GM21528 (cell line): ENCODE data around the gene EFCAB3.
"Not testable (repeated sequence)": the region's sequence is repeated elsewhere in the genome, so short reads cannot be mapped to it uniquely, and the experiment has no call there.

ENCODE experiments used
- ATAC-seq: cut with Tn5 transposase; IDR thresholded peaks from one replicate; pipeline ENCODE4 v1.9.1; 2021; ENCODE audit warnings: mild to moderate bottlenecking, moderate library complexity; ENCODE audit not compliant: unreplicated experiment, low FRiP score

The EFCAB3 gene

DNA sequence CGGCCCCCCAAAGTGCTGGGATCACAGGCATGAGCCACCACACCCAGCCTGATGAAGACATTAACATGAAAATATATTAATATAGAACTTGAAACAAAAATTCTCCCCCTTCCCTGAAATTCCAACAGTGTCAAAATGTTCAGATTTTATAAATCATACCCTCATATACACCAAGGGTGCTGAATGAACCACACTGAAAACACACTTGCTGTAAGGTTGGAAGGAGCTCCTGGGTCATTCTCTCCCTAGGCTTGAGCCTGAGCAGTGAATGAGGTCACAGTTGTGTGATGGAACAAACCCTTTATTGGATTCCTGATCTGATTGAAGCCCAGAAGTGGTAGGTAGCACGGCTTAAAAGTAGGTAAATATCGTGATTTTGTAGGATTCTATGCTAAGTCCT is at the start of gene EFCAB3:
TSS of gene EFCAB3 (plus strand) at position 301 of the 400 bp plus-strand sequence. CDS start 2,427 bp downstream, outside the sequence.
- ATAC-seq: no peak

DNA sequence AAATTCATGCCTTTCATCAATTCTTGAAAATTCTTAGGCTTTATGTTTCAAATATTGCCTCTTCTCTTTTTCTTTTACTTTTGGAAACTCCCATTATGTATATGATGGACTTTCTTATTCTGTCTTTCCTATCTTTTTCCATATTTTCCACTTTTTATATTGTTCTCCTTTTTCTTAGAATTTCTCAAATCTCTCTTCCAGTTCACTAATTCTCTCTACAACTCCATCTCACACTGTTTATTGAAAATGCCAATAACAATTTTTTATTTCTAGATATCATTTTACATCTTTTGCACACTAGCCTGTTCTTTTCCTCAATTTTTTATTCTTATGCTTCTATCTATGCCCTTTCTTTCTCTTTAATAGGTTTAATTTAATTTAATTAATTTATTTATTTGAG is 43.8 kb upstream of the EFCAB3 start:
- no peak for ATAC-seq

DNA sequence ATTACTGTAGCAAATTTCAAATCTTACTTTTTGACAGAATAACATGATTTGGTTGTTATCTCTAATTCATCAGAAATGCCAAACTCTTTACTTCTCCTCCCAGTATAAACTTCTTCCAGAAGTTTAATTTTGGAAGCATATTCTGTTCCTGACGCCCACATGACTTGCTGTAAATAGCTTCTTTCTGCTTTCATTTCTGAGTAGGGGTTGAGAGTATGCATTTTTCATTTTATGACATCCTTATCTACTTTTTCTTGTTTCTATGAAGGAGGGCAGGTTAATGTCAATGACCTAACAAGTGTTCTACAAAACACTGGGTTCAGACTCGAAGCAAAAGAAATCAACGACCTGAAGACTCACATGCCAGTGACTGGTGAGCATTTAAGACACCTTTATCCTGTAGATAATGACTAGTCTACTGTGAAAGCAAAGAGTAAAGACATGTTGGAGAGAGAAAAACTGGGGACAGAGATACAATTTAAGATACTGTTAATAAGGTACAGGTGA is 36.5 kb upstream of the EFCAB3 start:
- ATAC-seq: no peak

DNA sequence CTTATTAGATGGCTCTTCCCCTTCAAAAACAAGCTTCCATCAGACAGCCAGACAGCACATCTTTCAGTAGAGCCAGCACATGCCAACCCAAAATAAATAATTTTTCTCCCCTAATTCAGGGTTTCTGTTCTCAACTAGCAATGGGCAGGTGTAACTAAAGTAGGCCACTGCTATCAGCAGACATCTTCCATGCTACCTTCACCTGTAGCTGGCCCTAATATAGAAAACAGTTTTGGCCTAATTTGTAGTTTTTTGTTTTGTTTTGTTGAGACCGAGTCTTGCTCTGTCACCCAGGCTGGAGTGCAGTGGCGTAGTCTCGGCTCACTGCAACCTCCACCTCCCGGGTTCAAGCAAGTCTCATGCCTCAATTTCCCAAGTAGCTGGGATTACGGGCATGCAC is 29.2 kb upstream of the EFCAB3 start:
- no peak for ATAC-seq

DNA sequence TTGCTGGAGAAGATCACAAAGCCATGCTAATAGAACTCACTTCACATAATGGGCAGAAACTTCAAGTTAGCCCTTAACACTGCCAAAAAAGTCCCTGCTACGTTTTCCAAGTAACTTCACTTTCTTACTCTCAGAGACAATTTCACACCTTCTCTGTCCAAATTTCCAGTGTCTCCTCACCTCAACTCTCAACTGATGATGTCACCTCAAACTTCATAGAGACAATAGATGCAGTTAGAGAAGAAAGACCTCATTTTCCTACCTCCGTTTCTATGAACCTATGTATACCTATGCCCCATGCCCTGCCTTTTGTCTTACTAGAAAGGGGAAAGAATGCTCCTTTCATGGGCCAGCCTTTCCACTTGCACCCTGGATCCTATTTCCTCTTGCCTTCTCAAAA is 14.2 kb upstream of the EFCAB3 start:
- no peak for ATAC-seq

DNA sequence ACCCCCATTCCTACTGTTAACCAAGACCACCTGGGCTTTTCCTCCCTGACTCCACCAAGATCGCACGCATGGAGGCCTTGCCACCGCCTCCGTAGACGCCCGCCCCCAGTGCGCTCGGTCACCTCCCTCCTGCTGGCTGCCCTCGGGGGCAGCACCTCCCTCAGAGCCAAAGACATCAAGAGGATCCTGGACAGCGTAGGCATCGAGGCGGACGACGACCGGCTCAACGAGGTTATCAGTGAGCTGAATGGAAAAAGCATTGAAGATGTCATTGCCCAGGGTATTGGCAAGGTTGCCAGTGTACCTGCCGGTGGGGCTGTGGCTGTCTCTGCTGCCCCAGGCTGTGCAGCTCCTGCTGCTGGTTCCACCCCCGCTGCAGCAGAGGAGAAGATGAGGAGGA is 1.2 kb downstream of the EFCAB3 start:
- no peak for ATAC-seq

DNA sequence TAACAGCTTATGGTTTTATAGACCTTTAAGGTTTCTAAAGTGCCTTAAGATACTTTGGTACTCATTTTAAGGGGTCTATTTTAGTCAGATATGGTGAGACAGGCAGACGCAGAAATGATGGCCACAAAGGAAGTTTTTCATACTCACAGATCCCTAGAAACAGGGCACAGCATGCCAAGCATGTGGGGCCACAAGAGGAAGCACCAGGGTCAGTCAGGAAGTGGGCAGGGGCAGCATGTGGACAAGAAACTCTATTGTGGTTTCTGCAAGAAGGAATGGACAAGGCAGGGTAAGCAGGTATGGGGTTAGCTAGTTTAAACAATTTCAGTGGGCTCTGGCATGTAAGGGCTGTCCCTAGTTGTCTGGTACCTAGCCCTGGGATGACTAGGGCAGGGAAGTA is 8.5 kb downstream of the EFCAB3 start:
- ATAC-seq: no peak

DNA sequence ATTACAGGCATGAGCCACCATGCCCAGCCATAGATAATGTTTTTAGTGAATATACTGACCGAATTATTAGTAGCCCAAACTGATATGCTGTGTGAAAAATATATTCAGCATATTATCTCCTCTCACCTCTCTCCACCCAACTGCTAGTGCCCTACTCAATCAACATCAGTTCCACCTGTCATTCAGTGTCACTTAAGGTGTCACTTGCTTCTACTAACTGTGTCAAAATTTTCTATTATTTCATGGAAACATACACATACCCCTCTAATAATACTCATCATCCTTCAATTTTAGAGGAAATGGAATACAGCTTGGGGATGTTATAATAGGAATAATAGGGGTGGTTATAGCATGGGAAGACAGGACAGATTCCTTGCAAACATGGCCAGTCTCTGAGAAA is 12.6 kb downstream of the EFCAB3 start:
- no peak for ATAC-seq

DNA sequence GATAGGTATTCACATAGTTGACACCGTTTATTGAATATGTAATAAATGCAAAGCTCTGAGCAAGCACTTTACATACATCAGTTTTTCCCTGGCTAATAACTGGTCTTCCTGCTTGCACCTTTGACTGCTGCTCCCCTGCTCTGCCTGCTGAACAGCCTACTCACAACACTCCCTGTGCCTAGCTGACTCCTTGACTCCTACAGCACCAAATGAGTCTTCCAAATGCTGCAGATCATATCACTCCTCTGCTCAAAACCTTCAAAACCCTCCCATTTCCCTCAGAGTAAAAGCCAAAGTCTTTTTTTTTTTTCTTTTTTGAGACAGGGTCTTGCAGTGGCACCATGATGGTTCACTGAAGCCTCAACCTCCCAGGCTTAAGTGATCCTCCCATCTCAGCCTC is 18.5 kb downstream of the EFCAB3 start:
- no peak for ATAC-seq

DNA sequence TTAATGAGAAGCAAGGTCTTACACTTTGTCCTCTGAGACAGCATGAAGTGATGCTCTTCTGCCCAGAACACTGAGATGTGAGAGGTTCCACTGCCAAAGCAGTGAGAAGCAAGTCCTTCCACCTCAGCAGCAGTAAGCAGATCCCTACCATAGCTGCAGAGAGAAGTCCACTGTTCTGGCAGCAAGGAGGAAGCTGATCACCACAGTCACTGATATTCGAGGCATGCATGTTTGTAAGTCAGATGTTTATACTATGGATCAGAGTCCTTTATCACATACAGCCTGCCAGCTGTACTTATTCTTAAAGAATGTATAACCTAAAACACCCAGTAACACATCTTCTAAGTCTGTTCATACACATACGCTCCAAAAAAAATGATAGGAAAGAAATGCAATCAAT is 25.1 kb downstream of the EFCAB3 start:
- no peak for ATAC-seq

DNA sequence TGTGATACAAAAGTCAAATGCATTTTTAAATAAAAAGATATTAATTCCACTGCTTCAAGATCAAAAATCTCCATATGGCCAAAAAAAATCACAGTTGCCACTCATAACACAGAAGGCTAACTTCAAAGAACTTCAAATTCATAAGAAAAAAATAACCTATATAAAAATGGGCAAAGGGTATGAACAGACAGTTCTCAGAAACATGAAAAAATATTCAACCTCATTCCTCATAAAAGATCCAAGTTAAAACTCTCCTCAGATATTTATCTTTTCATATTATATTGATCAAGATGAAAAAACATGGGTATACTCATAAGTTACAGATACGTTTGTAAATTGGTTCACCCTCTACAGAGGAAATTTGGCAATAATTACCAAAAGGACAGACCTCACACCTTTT is 32.7 kb downstream of the EFCAB3 start:
- ATAC-seq: not testable (repeated sequence)

DNA sequence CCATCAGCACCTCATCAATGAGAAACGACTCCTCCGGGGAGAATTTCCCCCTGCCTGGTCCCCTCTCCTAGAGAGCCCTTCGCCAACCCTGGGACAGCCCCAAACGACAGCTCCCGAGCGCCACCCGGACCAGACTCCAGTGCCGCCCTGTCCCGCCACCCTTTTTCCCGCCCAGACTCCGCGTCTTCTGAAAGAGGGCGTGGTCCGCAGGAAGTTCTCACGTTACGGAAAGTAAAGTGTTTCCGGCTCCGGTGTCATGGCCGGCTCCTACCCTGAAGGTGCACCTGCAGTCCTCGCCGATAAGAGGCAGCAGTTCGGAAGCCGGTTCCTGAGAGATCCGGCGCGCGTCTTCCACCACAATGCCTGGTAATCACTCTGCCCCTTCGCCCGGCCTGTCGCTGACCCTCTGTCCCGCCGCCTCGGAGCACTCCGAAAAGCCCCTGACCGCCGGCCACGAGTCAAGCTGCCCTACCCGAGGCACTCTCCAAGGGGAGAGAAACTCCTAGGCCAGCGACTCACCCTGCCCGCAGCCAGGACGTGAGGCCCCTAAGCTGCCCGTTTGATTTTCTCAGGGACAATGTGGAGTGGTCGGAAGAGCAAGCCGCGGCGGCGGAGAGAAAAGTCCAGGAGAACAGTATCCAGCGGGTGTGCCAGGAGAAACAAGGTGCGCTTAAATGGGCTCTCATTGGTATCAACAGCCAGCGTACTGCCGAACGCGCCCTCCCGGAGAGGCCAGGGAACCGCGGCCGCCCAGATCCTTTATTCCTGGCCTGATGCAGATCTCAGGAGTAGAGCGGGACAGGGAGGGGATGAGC is 43.5 kb downstream of the EFCAB3 start, which contains the start of gene METTL2A:
TSS of gene METTL2A (plus strand) at position 251 of the 815 bp plus-strand sequence. CDS start at position 257, 6 bp downstream.
- ATAC-seq: peak; percentile 93

DNA sequence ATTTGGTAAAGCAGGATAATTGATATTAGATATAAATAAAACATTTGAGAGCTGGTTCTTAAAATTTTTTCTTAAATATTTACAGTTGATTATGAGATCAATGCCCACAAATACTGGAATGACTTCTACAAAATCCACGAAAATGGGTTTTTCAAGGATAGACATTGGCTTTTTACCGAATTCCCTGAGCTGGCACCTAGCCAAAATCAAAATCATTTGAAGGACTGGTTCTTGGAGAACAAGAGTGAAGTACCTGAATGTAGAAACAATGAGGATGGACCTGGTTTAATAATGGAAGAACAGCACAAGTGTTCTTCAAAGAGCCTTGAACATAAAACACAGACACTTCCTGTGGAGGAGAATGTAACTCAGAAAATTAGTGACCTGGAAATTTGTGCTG is 45.9 kb downstream of the EFCAB3 start:
- ATAC-seq: not testable (repeated sequence)

DNA sequence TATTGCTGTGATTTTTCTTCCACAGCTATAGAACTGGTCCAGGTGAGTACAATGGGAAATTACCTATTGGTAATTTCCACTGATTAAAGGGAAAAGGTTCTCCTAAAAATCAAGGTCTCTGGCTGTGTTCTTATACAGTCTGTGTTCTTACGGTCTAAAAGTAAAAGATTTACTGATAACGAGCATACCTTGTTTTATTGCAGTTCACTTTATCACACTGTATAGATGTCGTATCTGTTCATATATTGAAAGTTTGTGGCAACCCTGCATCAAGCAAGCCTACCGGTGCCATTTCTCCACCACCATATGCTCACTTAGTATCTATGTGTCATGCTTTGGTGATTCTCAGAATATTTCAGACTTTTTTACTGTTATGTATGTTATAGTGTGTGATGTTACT is 54.9 kb downstream of the EFCAB3 start:
- ATAC-seq: not testable (repeated sequence)

DNA sequence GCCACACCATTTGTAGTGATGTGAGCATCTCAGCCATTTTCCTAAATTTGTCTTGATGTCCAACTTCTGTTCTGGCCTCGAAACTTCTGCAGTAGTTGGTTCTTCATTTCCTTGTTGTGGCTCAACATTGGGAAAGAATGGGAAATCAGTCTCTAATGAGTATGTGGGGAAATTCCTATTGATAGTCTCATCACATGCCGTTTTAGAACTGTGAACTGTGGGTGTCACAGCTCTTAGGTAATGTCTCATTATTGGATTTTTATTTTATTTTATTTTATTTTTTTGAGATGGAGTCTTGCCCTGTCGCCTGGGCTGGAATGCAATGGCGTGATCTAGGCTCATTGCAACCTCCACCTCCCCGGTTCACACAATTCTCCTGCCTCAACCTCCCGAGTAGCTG is 60.8 kb downstream of the EFCAB3 start:
- not testable (repeated sequence) for ATAC-seq

DNA sequence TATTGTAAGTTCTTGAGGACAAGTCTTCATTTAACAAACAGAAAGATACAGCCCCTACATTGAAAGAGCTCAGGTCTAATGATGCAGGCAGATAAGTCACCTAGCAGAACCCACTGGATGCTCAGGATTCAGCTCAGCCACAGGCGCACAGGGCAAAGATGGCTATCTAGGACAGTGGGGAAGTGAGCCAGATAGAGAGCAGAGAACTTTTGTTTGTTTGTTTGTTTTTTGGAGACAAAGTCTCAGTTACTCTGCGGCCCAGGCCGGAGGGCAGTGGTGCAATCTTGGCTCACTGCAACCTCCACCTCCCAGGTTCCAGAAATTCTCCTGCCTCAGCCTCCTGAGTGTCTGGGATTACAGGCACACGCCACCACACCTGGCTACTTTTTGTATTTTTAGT is 63.7 kb downstream of the EFCAB3 start:
- ATAC-seq: no peak

DNA sequence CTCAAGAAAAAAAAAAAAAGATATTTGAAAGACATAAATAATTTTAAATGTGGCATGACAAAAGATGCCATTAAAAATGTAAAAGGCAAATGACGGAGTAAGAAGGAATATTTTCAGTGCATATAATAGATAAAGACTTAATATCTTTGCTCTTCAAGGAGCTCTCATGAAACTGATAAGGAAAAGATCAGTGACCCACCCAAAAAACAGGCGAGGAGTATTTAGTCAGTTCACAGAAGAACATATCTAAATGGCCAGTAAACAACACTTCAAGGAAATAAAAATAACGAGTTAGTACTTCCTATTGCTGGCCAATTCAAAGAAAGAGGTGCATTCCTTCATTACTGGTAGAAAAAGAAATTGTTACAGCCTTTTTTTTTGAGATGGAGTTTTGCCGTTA is 65.4 kb downstream of the EFCAB3 start:
- ATAC-seq: not testable (repeated sequence)

DNA sequence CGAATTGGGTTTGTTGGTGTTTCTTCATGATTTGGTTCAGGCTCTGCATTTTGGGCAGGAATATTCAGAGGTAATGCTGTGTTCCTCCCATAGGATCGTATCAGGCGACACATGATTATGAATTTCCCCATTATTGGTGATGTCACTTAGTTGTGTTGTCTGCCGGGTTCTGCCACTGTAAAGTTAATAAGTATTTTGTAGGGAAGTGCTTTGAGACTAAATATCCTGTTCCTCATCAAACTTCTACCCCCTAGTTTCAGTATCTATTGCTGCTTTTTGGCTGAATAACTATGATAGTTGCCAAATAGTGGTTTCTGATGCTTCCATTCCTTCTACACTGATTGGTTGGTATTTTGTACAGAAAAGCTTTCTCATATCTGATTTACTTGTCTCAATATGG is 71.8 kb downstream of the EFCAB3 start:
- ATAC-seq: not testable (repeated sequence)

DNA sequence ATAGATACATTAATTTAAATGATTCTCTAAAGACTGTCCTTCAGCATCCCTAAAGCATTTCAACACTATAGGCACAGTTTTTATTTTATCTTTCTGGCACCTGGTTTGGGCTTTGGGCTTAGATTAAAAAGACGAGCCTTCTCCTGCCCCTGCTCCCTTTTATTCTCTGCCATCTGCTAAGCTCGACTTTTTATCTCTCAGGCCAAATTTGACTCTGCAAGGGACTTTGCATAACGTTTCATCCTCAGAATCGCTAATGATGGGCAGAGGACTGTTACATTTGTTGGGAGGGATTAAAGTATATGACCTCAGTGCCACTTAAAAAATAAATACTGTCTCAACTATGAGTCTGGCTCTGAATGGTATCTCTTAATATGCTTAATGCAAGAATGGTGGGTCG is 72.7 kb downstream of the EFCAB3 start:
- ATAC-seq: not testable (repeated sequence)

DNA sequence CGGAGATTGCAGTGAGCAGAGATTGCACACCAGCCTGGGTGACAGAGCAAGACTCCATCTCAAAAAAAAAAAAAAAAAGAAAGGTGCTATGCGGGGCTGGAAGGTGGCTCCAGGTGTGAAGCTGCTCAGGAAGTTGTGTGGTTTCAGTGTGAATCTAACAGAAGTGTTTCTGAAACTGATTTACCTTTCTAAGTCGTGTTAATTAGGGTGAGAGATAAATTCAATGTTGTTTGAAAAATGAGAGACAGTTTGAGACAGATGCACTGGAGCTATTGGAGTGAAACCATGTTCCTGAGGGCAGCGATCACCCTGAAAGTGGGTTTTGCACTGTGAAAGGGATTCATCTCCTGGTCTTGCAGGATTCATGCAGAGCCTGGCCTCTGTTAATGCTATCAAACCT is 73.3 kb downstream of the EFCAB3 start:
- ATAC-seq: peak; percentile 51

DNA sequence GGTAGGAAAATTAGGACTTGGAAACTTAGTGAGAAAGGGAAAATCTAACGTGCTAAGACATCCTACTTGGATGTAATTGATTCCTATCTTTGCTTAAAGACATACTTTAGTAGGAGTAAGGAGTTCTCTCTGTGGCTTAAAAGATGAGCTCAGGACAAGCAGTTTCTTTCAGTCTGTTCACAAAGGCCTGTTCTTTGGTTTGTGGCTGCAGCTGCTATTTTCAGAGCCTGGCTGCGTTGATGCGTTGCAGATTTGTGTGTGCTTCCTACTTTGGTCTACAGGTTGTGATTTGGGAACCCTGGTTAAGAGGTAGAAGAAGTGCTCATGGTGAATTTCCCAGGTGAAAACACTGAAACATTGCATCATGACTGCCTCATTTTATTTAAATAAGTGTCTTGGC is 73.8 kb downstream of the EFCAB3 start:
- ATAC-seq: peak; percentile 48

DNA sequence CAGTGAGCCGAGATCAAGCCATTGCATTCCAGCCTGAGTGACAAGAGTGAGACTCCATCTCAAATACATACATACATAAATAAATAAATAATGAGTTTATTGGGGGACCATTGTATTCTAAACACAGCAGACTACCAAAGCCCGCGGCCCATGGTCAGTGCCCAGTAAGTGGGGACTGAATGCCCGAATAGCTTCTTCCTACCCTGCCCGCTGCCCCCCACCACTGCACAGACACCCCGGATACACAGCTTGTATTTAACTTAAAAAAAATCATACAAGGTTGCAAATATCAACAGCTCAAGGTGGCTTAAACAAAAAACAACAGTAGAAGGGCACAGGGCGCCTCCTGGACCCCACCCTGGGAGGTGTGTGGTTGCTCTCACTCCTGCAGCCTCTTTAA is 75.7 kb downstream of the EFCAB3 start:
- no peak for ATAC-seq
